ENCODE measurements around the gene RYR3.
"Not testable (repeated sequence)": the region's sequence is repeated elsewhere in the genome, so short reads cannot be mapped to it uniquely, and the experiment has no call there.

Gene RYR3

GRCh38 chr15:33592864-33593263 is 282.1 kb downstream of the RYR3 start:
- Histone ChIP-seq H3K9ac (ENCODE audit: low read depth, low read length) (no peak overlapping the region), H3K36me3 (ENCODE audit: insufficient read depth, low read length) (no peaks in the 10 kb centered on the region), H3K9me3 (ENCODE audit: control insufficient read depth, insufficient read depth, low read length) (peaks cover 12% of the 10 kb centered on the region; the same call in 1 of the 2 replicates), H3K4me1 (ENCODE audit: insufficient read depth, low read length) (no peaks in the 10 kb centered on the region)

DNA sequence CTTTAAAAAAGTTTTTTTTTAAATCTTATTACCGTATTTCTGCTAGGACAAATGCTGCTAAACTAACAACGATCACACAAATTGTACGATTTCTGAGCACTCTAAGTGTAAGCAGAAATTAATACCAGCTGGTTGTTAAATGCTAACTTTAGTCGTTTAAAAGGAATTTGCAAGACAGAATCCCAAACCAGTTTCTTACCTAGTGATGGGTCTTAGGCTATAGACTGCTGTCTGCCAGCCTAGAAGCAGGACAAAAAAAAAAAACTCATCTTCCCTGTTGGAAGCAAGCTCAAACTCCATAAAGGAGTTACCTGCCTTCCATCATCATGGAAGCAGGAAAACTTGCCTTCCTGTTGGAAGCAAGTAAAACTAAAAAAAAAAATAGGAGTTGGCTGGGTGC is 287.6 kb downstream of the RYR3 start:
- not testable (repeated sequence) for H3K9me3 ChIP-seq (ENCODE audit: control insufficient read depth, insufficient read depth, low read length); H3K9ac ChIP-seq (ENCODE audit: low read depth, low read length); H3K36me3 ChIP-seq (ENCODE audit: insufficient read depth, low read length)
- peaks cover 31% of the 10 kb centered on the region for H3K4me1 ChIP-seq (ENCODE audit: insufficient read depth, low read length)

GRCh38 chr15:33600212-33600611 is 289.4 kb downstream of the RYR3 start:
- no peak overlapping the region for H3K9ac ChIP-seq (ENCODE audit: low read depth, low read length)
- no peaks in the 10 kb centered on the region for H3K36me3 ChIP-seq (ENCODE audit: insufficient read depth, low read length)
- H3K9me3 ChIP-seq (ENCODE audit: control insufficient read depth, insufficient read depth, low read length): no peaks in the 10 kb centered on the region; the same call in 1 of the 2 replicates
- peaks cover 31% of the 10 kb centered on the region for H3K4me1 ChIP-seq (ENCODE audit: insufficient read depth, low read length)

- Histone ChIP-seq H3K4me1 (ENCODE audit: insufficient read depth, low read length) (peaks cover 31% of the 10 kb centered on the region), H3K9me3 (ENCODE audit: control insufficient read depth, insufficient read depth, low read length) (no peaks in the 10 kb centered on the region; the same call in 1 of the 2 replicates), H3K36me3 (ENCODE audit: insufficient read depth, low read length) (no peaks in the 10 kb centered on the region), H3K9ac (ENCODE audit: low read depth, low read length) (no peak overlapping the region)
Measured at GRCh38 chr15:33601461-33601860, 290.7 kb downstream of the RYR3 start.

DNA sequence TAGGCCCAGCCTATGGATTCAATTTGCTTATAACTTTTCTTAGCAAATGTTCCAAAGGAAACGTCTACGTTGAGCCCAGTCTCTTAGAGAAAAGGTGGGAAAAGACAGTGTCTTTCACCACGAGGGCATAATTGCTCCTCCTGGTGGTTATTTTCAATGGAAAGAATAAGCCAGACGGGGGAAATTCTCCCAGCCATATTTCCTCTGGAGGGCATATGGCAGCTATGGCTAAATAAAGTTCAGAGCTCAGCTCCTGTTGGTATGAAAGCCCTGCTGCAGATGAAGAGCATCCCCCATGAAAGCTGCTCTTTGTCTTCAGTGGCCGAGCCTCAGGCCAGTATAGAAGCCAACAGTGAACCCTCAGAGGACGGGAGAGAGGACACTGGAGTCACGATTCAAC is 297.9 kb downstream of the RYR3 start:
- Histone ChIP-seq H3K4me1 (ENCODE audit: insufficient read depth, low read length) (peaks cover 10% of the 10 kb centered on the region; the same call in 1 of the 2 replicates), H3K9ac (ENCODE audit: low read depth, low read length) (no peak overlapping the region), H3K36me3 (ENCODE audit: insufficient read depth, low read length) (no peaks in the 10 kb centered on the region), H3K9me3 (ENCODE audit: control insufficient read depth, insufficient read depth, low read length) (no peaks in the 10 kb centered on the region; the same call in 1 of the 2 replicates)

DNA sequence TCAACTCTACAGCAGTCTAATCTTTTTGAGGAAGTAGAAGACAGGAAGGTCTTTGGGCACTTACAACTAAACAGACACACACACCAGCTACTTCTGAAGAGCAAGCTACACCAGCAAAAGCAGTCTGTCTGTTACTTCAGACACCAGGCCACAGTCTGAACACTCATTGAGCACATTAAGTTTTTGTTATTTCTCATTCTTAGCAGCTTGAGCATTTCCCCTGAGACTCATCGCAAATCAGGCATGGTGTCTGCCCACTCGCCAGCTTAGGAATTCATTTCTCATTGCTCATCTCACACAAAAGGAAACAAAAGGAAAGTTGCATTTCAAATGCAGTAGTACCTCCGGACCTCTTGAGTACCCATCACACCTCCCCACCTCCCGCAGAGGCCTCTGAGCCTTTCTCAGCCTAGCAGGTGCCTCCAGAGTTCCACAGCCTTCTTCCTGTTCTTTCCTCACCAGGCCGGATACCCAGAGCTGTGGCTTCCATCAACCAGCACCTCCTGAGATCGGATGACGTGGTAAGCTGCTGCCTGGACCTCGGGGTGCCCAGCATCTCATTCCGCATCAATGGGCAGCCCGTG is 302.0 kb downstream of the RYR3 start:
- H3K36me3 ChIP-seq (ENCODE audit: insufficient read depth, low read length): no peaks in the 10 kb centered on the region
- H3K9ac ChIP-seq (ENCODE audit: low read depth, low read length): no peak overlapping the region
- peaks cover 10% of the 10 kb centered on the region; the same call in 1 of the 2 replicates for H3K4me1 ChIP-seq (ENCODE audit: insufficient read depth, low read length)
- no peaks in the 10 kb centered on the region for H3K9me3 ChIP-seq (ENCODE audit: control insufficient read depth, insufficient read depth, low read length)

GRCh38 chr15:33616475-33616874 is 305.7 kb downstream of the RYR3 start:
- H3K9me3 ChIP-seq (ENCODE audit: control insufficient read depth, insufficient read depth, low read length): no peaks in the 10 kb centered on the region
- H3K4me1 ChIP-seq (ENCODE audit: insufficient read depth, low read length): peaks cover 10% of the 10 kb centered on the region; the same call in 1 of the 2 replicates
- no peaks in the 10 kb centered on the region for H3K36me3 ChIP-seq (ENCODE audit: insufficient read depth, low read length)
- no peak overlapping the region for H3K9ac ChIP-seq (ENCODE audit: low read depth, low read length)

- H3K36me3 ChIP-seq (ENCODE audit: insufficient read depth, low read length): no peaks in the 10 kb centered on the region
- H3K9me3 ChIP-seq (ENCODE audit: control insufficient read depth, insufficient read depth, low read length): no peaks in the 10 kb centered on the region
- no peak overlapping the region for H3K9ac ChIP-seq (ENCODE audit: low read depth, low read length)
- 0 out of 2 replicates have a peak, but pooled peaks cover 1% of the 10 kb centered on the region for H3K4me1 ChIP-seq (ENCODE audit: insufficient read depth, low read length)
Measured at GRCh38 chr15:33618350-33618749, 307.6 kb downstream of the RYR3 start.

DNA sequence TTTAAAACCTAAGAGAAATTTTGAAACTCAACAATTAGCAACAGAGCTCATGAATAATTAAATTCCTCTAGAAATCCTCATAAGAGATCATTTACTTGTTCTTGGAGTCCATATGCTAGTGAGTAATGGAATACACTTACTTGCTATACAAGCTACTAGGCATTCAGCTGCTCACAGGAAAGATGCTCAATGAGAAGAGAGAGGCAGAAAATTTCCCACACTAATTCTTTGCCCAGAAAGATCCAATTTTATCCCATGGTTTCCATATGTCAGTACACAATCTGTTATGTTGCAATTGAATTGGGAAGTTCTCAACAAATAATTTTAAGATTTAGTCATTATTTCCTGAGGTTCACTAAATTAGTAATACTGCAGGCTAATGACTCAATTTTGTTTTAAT is 310.4 kb downstream of the RYR3 start:
- Histone ChIP-seq H3K9ac (ENCODE audit: low read depth, low read length) (no peak overlapping the region), H3K4me1 (ENCODE audit: insufficient read depth, low read length) (no peaks in the 10 kb centered on the region), H3K9me3 (ENCODE audit: control insufficient read depth, insufficient read depth, low read length) (0 out of 2 replicates have a peak, but pooled peaks cover 4% of the 10 kb centered on the region), H3K36me3 (ENCODE audit: insufficient read depth, low read length) (no peaks in the 10 kb centered on the region; the same call in 1 of the 2 replicates)

- H3K9ac ChIP-seq (ENCODE audit: low read depth, low read length): no peak overlapping the region
- no peaks in the 10 kb centered on the region; the same call in 1 of the 2 replicates for H3K36me3 ChIP-seq (ENCODE audit: insufficient read depth, low read length)
- H3K9me3 ChIP-seq (ENCODE audit: control insufficient read depth, insufficient read depth, low read length): 0 out of 2 replicates have a peak, but pooled peaks cover 4% of the 10 kb centered on the region
- H3K4me1 ChIP-seq (ENCODE audit: insufficient read depth, low read length): no peaks in the 10 kb centered on the region
Measured at GRCh38 chr15:33623010-33623409, 312.2 kb downstream of the RYR3 start.

- H3K9me3 ChIP-seq (ENCODE audit: control insufficient read depth, insufficient read depth, low read length): 0 out of 2 replicates have a peak, but pooled peaks cover 4% of the 10 kb centered on the region
- H3K9ac ChIP-seq (ENCODE audit: low read depth, low read length): no peak overlapping the region
- no peaks in the 10 kb centered on the region for H3K4me1 ChIP-seq (ENCODE audit: insufficient read depth, low read length)
- no peaks in the 10 kb centered on the region; the same call in 1 of the 2 replicates for H3K36me3 ChIP-seq (ENCODE audit: insufficient read depth, low read length)
Measured at GRCh38 chr15:33624439-33624838, 313.7 kb downstream of the RYR3 start.

DNA sequence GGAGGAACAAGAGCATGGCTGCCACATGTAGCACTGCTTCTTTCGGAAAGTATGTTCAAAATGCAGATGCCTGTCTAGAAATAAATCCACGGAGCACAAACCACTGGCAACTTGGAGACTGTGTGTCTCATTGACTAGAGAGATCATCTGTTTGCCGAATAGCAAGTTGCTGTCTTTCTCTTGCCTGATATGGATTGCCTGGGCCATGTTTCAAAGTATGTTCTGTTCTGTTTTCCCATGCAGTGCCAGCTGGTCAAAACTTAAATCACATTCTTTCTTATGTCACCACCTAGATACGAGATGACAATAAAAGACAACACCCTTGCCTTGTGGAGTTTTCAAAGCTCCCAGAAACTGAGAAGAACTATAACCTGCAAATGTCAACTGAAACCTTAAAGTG is 318.9 kb downstream of the RYR3 start:
- Histone ChIP-seq H3K9ac (ENCODE audit: low read depth, low read length) (no peak overlapping the region), H3K4me1 (ENCODE audit: insufficient read depth, low read length) (no peaks in the 10 kb centered on the region), H3K36me3 (ENCODE audit: insufficient read depth, low read length) (no peaks in the 10 kb centered on the region; the same call in 1 of the 2 replicates), H3K9me3 (ENCODE audit: control insufficient read depth, insufficient read depth, low read length) (0 out of 2 replicates have a peak, but pooled peaks cover 2% of the 10 kb centered on the region)

GRCh38 chr15:33636234-33636633 is 325.5 kb downstream of the RYR3 start:
- no peaks in the 10 kb centered on the region for H3K36me3 ChIP-seq (ENCODE audit: insufficient read depth, low read length)
- H3K9me3 ChIP-seq (ENCODE audit: control insufficient read depth, insufficient read depth, low read length): no peaks in the 10 kb centered on the region
- H3K4me1 ChIP-seq (ENCODE audit: insufficient read depth, low read length): no peaks in the 10 kb centered on the region
- H3K9ac ChIP-seq (ENCODE audit: low read depth, low read length): no peak overlapping the region

- Histone ChIP-seq H3K36me3 (ENCODE audit: insufficient read depth, low read length) (no peaks in the 10 kb centered on the region), H3K9ac (ENCODE audit: low read depth, low read length) (no peak overlapping the region), H3K4me1 (ENCODE audit: insufficient read depth, low read length) (no peaks in the 10 kb centered on the region), H3K9me3 (ENCODE audit: control insufficient read depth, insufficient read depth, low read length) (no peaks in the 10 kb centered on the region)
Measured at GRCh38 chr15:33636958-33637357, 326.2 kb downstream of the RYR3 start.

DNA sequence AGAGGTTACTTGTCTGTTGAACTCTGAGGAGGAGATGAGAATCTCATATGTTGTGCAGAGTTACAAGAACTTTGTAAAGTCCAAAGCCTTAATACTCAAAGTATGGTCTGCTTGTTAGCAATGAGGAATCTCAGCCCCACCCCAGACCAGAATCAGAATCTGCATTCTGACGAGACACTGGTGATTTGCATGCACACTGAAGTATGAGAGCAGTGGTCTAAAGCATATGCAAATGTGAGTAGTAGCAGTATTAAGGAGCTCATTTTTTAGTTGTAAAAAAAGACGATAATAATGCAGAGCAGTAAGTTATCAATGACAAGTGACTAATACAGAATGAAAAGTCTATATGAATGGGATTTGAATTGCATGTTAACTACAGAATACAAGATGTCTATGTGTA is 327.7 kb downstream of the RYR3 start:
- Histone ChIP-seq H3K9ac (ENCODE audit: low read depth, low read length) (no peak overlapping the region), H3K4me1 (ENCODE audit: insufficient read depth, low read length) (no peaks in the 10 kb centered on the region), H3K36me3 (ENCODE audit: insufficient read depth, low read length) (no peaks in the 10 kb centered on the region), H3K9me3 (ENCODE audit: control insufficient read depth, insufficient read depth, low read length) (no peaks in the 10 kb centered on the region)
